Thyroid gland (tissue), 4 donors: Measurements from ENCODE around the gene MAT2B.

Source experiments
- CTCF ChIP-seq, 6 experiments: fragments of 200-600 bp in 3 of 6; fragments of 450-650 bp in 3 of 6; sonication (generic) in 3 of 6; IDR thresholded peaks; one replicate each; pipeline ENCODE4 v1.5.1; 2016 to 2019; ENCODE audit warnings: antibody characterized with exemption in 6 of 6, mild to moderate bottlenecking in 2 of 6, inconsistent platforms in 1 of 6, moderate library complexity in 1 of 6
- POLR2A ChIP-seq, 2 donors: fragments of 450-650 bp; IDR thresholded peaks; one replicate each; pipeline ENCODE4 v1.6.1; 2017; ENCODE audit warnings: antibody characterized with exemption in 2 of 2, mild to moderate bottlenecking in 2 of 2, moderate library complexity in 1 of 2

- no peak for TF ChIP-seq CTCF (IDR thresholded peaks at IDR 0.05)
- no peak for TF ChIP-seq POLR2A (IDR thresholded peaks at IDR 0.05)
Measured at GRCh38 chr5:163534492-163535094, 29.2 kb downstream of the MAT2B start.
